K562 (cell line): ENCODE results near the gene CLDN25. TPM values are rescaled to one million over a fixed set of nuclear protein-coding genes. Genes with fewer than 3 reads are reported as not detected.

Experiments used
- ELF2 ChIP-seq: fragments of 250-450 bp; sonication (Bioruptor Pico); IDR thresholded peaks from 2 replicates; pipeline ENCODE4 v1.5.0; 2021; ENCODE audit warnings: mild to moderate bottlenecking
- FOS ChIP-seq: IDR thresholded peaks from 3 replicates; pipeline ENCODE4 v1.6.1; 2011; ENCODE audit not compliant: insufficient read length; ENCODE audit errors: extremely low read depth
- FOXK2 ChIP-seq, 2 experiments: fragments of 450-650 bp; IDR thresholded peaks in 1 of 2; conservative IDR thresholded peaks in 1 of 2; 2 replicates each; pipeline ENCODE4 v1.6.1; 2016; ENCODE audit warnings: low read depth in 2 of 2, mild to moderate bottlenecking in 1 of 2
- HMGN3 ChIP-seq: IDR thresholded peaks from 2 replicates; pipeline ENCODE4 v1.6.1; 2011; ENCODE audit warnings: borderline replicate concordance, low read depth, mild to moderate bottlenecking, mixed read lengths, low read length; ENCODE audit not compliant: insufficient read length; ENCODE audit errors: extremely low read depth
- NCOA2 ChIP-seq, 2 experiments: fragments of 450-650 bp; IDR thresholded peaks; 2 replicates each; pipeline ENCODE4 v1.6.1; 2018; ENCODE audit warnings: mild to moderate bottlenecking in 2 of 2, moderate library complexity in 1 of 2; ENCODE audit not compliant: partially characterized antibody in 2 of 2
- TAF7 ChIP-seq: fragments of 450-650 bp; IDR thresholded peaks from 2 replicates; pipeline ENCODE4 v1.6.1; 2016; ENCODE audit warnings: missing genetic modification characterization, missing compliant biosample characterization
- polyA plus RNA-seq, 8 experiments: library from polyadenylated mRNA; depleted of rRNA in 4 of 8; stranded (reverse) in 5 of 8; unstranded in 3 of 8; fragments of >200 nt; fragmentation: Nextera tagmentation in 2 of 8; fragmentation: Illumina TruSeq in 1 of 8; extraction: Ambion mirVana in 2 of 8; extraction: Trizol in 1 of 8; gene quantifications; 2 replicates each; pipeline versions ENCODE4 v1.2.1 to v1.2.3, GENCODE V29; 2011 to 2014; ENCODE audit warnings: inconsistent platforms in 1 of 8, missing spikeins in 1 of 8
- total RNA-seq, 7 experiments: library from RNA; depleted of rRNA in 6 of 7; stranded (reverse); fragments of >200 nt in 6 of 7; fragmentation: Illumina TruSeq in 2 of 7; extraction: Trizol in 2 of 7; gene quantifications; 2 replicates each; pipeline versions ENCODE4 v1.2.1 to v1.2.3, GENCODE V29; 2011 to 2021; ENCODE audit warnings: low replicate concordance in 1 of 7
- TF ChIP-seq, protein P1 (sequence below): fragments of 450-650 bp; IDR thresholded peaks from 2 replicates; pipeline ENCODE4 v1.6.1; 2016; ENCODE audit warnings: missing biosample characterization, missing genetic modification characterization
- TF ChIP-seq, protein P2 (sequence below): IDR thresholded peaks from 2 replicates; pipeline ENCODE4 v1.6.1; 2011; ENCODE audit not compliant: insufficient read length; ENCODE audit errors: extremely low read depth
- TF ChIP-seq, protein P3 (sequence below): sonication (generic); formaldehyde crosslinking; IDR thresholded peaks from 2 replicates; pipeline ENCODE4 v1.8.0; 2022; ENCODE audit warnings: mild to moderate bottlenecking, missing genetic modification reagents

Gene CLDN25
- total and polyA plus RNA-seq, 9 of the 15 experiments (the other 6 are each of a cell fraction or from before 2014, with no cell fraction given) = not detected

DNA sequence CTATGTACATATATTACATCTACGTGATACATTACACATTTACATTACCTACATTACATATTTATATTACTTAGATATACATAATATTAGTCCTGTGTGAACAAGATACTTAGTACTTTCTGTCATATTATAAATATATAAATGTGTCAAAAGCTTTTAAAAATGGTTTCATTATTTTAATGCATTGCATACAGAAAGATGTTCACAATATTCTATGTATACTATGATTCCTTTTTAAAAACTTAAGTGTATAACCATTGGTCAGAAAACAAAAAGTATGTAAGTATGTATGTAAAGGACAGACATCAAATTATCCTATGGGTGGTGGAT, 5.5 kb upstream of the CLDN25 start (continued):
- TF ChIP-seq, protein P1, sequence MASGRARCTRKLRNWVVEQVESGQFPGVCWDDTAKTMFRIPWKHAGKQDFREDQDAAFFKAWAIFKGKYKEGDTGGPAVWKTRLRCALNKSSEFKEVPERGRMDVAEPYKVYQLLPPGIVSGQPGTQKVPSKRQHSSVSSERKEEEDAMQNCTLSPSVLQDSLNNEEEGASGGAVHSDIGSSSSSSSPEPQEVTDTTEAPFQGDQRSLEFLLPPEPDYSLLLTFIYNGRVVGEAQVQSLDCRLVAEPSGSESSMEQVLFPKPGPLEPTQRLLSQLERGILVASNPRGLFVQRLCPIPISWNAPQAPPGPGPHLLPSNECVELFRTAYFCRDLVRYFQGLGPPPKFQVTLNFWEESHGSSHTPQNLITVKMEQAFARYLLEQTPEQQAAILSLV (tag) = no peak
- no peak for TF ChIP-seq ELF2 (CRISPR knock-in tag)
- no peak for TF ChIP-seq FOXK2 (conservative IDR thresholded peaks at IDR 0.05 in 1 of 2, IDR thresholded peaks at IDR 0.05 in 1 of 2; ENCODE audit: low read depth in 2 of 2)
- TF ChIP-seq, protein P2, sequence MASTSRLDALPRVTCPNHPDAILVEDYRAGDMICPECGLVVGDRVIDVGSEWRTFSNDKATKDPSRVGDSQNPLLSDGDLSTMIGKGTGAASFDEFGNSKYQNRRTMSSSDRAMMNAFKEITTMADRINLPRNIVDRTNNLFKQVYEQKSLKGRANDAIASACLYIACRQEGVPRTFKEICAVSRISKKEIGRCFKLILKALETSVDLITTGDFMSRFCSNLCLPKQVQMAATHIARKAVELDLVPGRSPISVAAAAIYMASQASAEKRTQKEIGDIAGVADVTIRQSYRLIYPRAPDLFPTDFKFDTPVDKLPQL = no peak
- no peak for TF ChIP-seq FOS
- TF ChIP-seq, protein P3, sequence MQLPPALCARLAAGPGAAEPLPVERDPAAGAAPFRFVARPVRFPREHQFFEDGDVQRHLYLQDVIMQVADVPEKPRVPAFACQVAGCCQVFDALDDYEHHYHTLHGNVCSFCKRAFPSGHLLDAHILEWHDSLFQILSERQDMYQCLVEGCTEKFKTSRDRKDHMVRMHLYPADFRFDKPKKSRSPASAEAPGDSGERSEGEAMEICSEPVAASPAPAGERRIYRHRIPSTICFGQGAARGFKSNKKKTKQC (CRISPR knock-in tag) = no peak
- TF ChIP-seq HMGN3 = no peak
- peak; percentile 20 to 47 for TF ChIP-seq NCOA2 (IDR thresholded peaks at IDR 0.05; ENCODE audit: partially characterized antibody in 2 of 2)
- no peak for TF ChIP-seq TAF7 (tag)
